ENCODE measurements around the gene KLK4.

KLK4 gene

GRCh38 chr19:50876456-50876855, 34.7 kb downstream of the KLK4 start:
- Mint-ChIP-seq H3K27ac (no peak overlapping the region), H3K9me3 (no peaks in the 10 kb centered on the region), H3K4me3 (no peak overlapping the region)

GRCh38 chr19:50875795-50876422, 35.3 kb downstream of the KLK4 start:
- Mint-ChIP-seq H3K4me3 (no peak overlapping the region), H3K36me3 (ENCODE audit: low read depth) (no peaks in the 10 kb centered on the region), H3K27ac (no peak overlapping the region), H3K27me3 (ENCODE audit: low read depth) (peaks cover 17% of the 10 kb centered on the region), H3K9me3 (no peaks in the 10 kb centered on the region), H3K4me1 (ENCODE audit: low read depth) (no peaks in the 10 kb centered on the region)

More at GRCh38 chr19:50876456-50876855, 34.7 kb downstream of the KLK4 start:
- no peaks in the 10 kb centered on the region for H3K36me3 Mint-ChIP-seq (ENCODE audit: low read depth)
- no peaks in the 10 kb centered on the region for H3K4me1 Mint-ChIP-seq (ENCODE audit: low read depth)
- H3K27me3 Mint-ChIP-seq (ENCODE audit: low read depth): peaks cover 12% of the 10 kb centered on the region

GRCh38 chr19:50874211-50874610, 37.0 kb downstream of the KLK4 start:
- Mint-ChIP-seq H3K27ac (no peak overlapping the region), H3K27me3 (ENCODE audit: low read depth) (peaks cover 6% of the 10 kb centered on the region), H3K9me3 (no peaks in the 10 kb centered on the region), H3K4me1 (ENCODE audit: low read depth) (no peaks in the 10 kb centered on the region), H3K4me3 (no peak overlapping the region), H3K36me3 (ENCODE audit: low read depth) (no peaks in the 10 kb centered on the region)

- no peaks in the 10 kb centered on the region for H3K4me1 Mint-ChIP-seq (ENCODE audit: low read depth)
- no peaks in the 10 kb centered on the region for H3K9me3 Mint-ChIP-seq
- H3K36me3 Mint-ChIP-seq (ENCODE audit: low read depth): no peaks in the 10 kb centered on the region
- no peak within 1 kb of the TSS for H3K4me3 Mint-ChIP-seq
- H3K27ac Mint-ChIP-seq: no peak within 1 kb of the TSS
- peaks cover 6% of the 10 kb centered on the region for H3K27me3 Mint-ChIP-seq (ENCODE audit: low read depth)
Observed at GRCh38 chr19:50873056-50873455, 38.1 kb downstream of the KLK4 start, which contains the start of gene KLK2. KLK2 (plus strand) TSS chr19:50873439; CDS start chr19:50873474, 35 bp downstream.

- H3K27ac Mint-ChIP-seq: no peak overlapping the region
Observed at GRCh38 chr19:50870417-50871089, 40.6 kb downstream of the KLK4 start.

GRCh38 chr19:50869479-50869878, 41.7 kb downstream of the KLK4 start:
- Mint-ChIP-seq H3K27me3 (ENCODE audit: low read depth) (peaks cover 22% of the 10 kb centered on the region), H3K27ac (no peak overlapping the region), H3K36me3 (ENCODE audit: low read depth) (no peaks in the 10 kb centered on the region), H3K9me3 (no peaks in the 10 kb centered on the region), H3K4me1 (ENCODE audit: low read depth) (no peaks in the 10 kb centered on the region), H3K4me3 (no peak overlapping the region)

More at GRCh38 chr19:50870417-50871089, 40.6 kb downstream of the KLK4 start:
- Mint-ChIP-seq H3K4me1 (ENCODE audit: low read depth) (no peaks in the 10 kb centered on the region), H3K27me3 (ENCODE audit: low read depth) (peaks cover 22% of the 10 kb centered on the region), H3K4me3 (no peak overlapping the region), H3K9me3 (no peaks in the 10 kb centered on the region), H3K36me3 (ENCODE audit: low read depth) (no peaks in the 10 kb centered on the region)

GRCh38 chr19:50861496-50862286, 49.5 kb downstream of the KLK4 start:
- peaks cover 7% of the 10 kb centered on the region for H3K9me3 Mint-ChIP-seq
- H3K36me3 Mint-ChIP-seq (ENCODE audit: low read depth): no peaks in the 10 kb centered on the region
- H3K27me3 Mint-ChIP-seq (ENCODE audit: low read depth): peaks cover 24% of the 10 kb centered on the region
- H3K27ac Mint-ChIP-seq: no peak overlapping the region
- H3K4me1 Mint-ChIP-seq (ENCODE audit: low read depth): no peaks in the 10 kb centered on the region
- H3K4me3 Mint-ChIP-seq: no peak overlapping the region

GRCh38 chr19:50861010-50861409, 50.2 kb downstream of the KLK4 start:
- H3K4me3 Mint-ChIP-seq: no peak overlapping the region
- H3K9me3 Mint-ChIP-seq: peaks cover 7% of the 10 kb centered on the region
- H3K27me3 Mint-ChIP-seq (ENCODE audit: low read depth): peaks cover 21% of the 10 kb centered on the region
- H3K36me3 Mint-ChIP-seq (ENCODE audit: low read depth): no peaks in the 10 kb centered on the region
- no peaks in the 10 kb centered on the region for H3K4me1 Mint-ChIP-seq (ENCODE audit: low read depth)
- H3K27ac Mint-ChIP-seq: no peak overlapping the region

- peaks cover 7% of the 10 kb centered on the region for H3K9me3 Mint-ChIP-seq
- peaks cover 28% of the 10 kb centered on the region for H3K27me3 Mint-ChIP-seq (ENCODE audit: low read depth)
- no peak overlapping the region for H3K4me3 Mint-ChIP-seq
- no peaks in the 10 kb centered on the region for H3K4me1 Mint-ChIP-seq (ENCODE audit: low read depth)
- no peak overlapping the region for H3K27ac Mint-ChIP-seq
- no peaks in the 10 kb centered on the region for H3K36me3 Mint-ChIP-seq (ENCODE audit: low read depth)
Observed at GRCh38 chr19:50859849-50860248, 51.3 kb downstream of the KLK4 start.

GRCh38 chr19:50858886-50859285, 52.3 kb downstream of the KLK4 start:
- no peaks in the 10 kb centered on the region for H3K36me3 Mint-ChIP-seq (ENCODE audit: low read depth)
- no peak overlapping the region for H3K27ac Mint-ChIP-seq
- no peak overlapping the region for H3K4me3 Mint-ChIP-seq
- peaks cover 7% of the 10 kb centered on the region for H3K9me3 Mint-ChIP-seq
- H3K4me1 Mint-ChIP-seq (ENCODE audit: low read depth): no peaks in the 10 kb centered on the region
- H3K27me3 Mint-ChIP-seq (ENCODE audit: low read depth): peaks cover 28% of the 10 kb centered on the region

GRCh38 chr19:50857366-50857765, 53.8 kb downstream of the KLK4 start:
- Mint-ChIP-seq H3K27ac (no peak overlapping the region), H3K27me3 (ENCODE audit: low read depth) (peaks cover 32% of the 10 kb centered on the region), H3K9me3 (peaks cover 7% of the 10 kb centered on the region), H3K36me3 (ENCODE audit: low read depth) (no peaks in the 10 kb centered on the region), H3K4me3 (no peak overlapping the region), H3K4me1 (ENCODE audit: low read depth) (no peaks in the 10 kb centered on the region)

All from T-helper 1 cell treated with Interleukin-12 subunit alpha and Interleukin-12 subunit beta and Interleukin-4 antibody, amounts not matched to agents 30 μg/mL and 1 μg/mL, for 36 hours (primary cell).